Measurements from ENCODE around the gene FAM210A. TPM values are rescaled to one million over a fixed set of nuclear protein-coding genes. Genes with fewer than 3 reads are reported as not detected.

FAM210A gene
- total RNA-seq, 1 donor from 2014 or later: 2.1 TPM

DNA sequence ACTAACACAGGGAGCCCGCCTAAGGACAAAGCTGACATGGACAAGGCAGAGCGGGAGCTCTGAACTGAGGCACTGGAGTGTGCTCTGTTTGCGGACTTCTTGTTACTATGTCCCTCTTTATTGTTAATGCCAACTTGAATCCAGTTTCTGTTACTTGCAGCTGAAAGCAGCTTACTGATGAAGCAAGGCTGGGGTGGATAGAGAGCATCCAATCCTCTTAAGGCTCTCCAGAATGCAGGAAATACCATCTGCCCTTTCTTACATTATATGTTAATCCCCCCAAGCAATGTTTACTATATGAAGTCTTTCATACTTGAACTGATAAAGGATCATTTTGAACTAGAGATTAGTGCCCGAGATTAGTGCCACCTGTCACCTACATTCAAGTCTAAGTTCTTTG lies 9.4 kb downstream of the FAM210A start:
- Histone ChIP-seq H3K9me3 (no peaks in the 10 kb centered on the region), H3K27me3 (no peaks in the 10 kb centered on the region), H3K27ac (no peak overlapping the region), H3K4me3 (no peak overlapping the region), H3K4me1 (no peaks in the 10 kb centered on the region), H3K36me3 (no peaks in the 10 kb centered on the region)
- DNase-seq (ENCODE audit: low spot score in 2 of 2): no peak
- TF ChIP-seq, protein P1, sequence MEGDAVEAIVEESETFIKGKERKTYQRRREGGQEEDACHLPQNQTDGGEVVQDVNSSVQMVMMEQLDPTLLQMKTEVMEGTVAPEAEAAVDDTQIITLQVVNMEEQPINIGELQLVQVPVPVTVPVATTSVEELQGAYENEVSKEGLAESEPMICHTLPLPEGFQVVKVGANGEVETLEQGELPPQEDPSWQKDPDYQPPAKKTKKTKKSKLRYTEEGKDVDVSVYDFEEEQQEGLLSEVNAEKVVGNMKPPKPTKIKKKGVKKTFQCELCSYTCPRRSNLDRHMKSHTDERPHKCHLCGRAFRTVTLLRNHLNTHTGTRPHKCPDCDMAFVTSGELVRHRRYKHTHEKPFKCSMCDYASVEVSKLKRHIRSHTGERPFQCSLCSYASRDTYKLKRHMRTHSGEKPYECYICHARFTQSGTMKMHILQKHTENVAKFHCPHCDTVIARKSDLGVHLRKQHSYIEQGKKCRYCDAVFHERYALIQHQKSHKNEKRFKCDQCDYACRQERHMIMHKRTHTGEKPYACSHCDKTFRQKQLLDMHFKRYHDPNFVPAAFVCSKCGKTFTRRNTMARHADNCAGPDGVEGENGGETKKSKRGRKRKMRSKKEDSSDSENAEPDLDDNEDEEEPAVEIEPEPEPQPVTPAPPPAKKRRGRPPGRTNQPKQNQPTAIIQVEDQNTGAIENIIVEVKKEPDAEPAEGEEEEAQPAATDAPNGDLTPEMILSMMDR (IDR thresholded peaks at IDR 0.05): no peak
- intact Hi-C loops (cut with DNase I): no loop called here

DNA sequence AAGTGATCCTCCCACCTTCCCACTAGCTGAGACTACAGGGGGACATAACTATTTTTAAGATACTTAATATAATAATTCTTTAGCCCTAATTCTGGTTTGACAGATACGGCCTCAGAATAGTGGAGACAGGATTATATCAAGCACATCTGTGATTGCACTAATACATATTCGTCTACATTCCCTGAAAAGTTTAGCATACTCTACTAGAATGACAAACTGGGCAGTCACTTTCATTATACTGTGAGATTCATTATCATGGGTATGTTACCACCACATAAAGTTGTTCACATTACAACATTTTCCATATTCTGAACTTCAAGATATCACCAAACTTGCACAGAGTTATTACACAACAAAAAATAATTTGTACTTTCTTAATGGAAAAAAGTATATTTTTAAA lies 11.0 kb downstream of the FAM210A start:
- Histone ChIP-seq H3K27me3 (no peaks in the 10 kb centered on the region), H3K36me3 (no peaks in the 10 kb centered on the region), H3K4me1 (no peaks in the 10 kb centered on the region), H3K4me3 (no peak overlapping the region), H3K9me3 (no peaks in the 10 kb centered on the region), H3K27ac (no peak overlapping the region)
- DNase-seq (ENCODE audit: low spot score in 2 of 2): no peak
- intact Hi-C loops (cut with DNase I): no loop called here
- TF ChIP-seq, protein P1 (IDR thresholded peaks at IDR 0.05): no peak

DNA sequence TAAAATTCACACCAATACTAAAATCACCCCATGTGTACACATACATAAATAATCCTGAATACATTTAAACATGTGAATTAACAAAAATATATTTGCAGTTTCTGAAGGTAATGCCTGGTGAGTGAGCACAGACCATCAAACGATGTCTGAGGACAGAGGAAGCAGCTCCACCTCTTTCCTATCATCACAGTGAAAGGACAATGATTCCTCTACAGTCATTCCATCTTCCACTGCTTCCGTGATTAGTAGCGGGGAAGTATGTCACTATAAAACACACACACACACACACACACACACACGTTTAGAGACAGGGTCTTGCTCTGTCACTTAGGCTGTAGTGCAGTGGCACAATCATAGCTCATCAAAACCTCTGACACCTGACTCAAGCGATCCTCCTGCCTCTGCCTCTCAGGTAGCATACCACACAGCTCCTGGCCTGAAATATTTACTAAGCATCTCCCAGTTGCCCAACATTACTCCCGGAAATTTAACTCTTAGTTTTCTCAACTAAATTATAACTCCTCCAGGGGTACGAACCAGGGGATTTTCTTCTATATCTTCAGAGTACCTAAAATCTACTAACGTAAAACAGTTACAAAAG lies 12.8 kb downstream of the FAM210A start:
- Histone ChIP-seq H3K4me1 (no peaks in the 10 kb centered on the region), H3K36me3 (no peaks in the 10 kb centered on the region), H3K27me3 (no peaks in the 10 kb centered on the region), H3K4me3 (no peak overlapping the region), H3K9me3 (no peaks in the 10 kb centered on the region), H3K27ac (no peak overlapping the region)
- TF ChIP-seq, protein P1 (IDR thresholded peaks at IDR 0.05): no peak
- DNase-seq (ENCODE audit: low spot score in 2 of 2): no peak
- intact Hi-C loops (cut with DNase I): no loop called here

DNA sequence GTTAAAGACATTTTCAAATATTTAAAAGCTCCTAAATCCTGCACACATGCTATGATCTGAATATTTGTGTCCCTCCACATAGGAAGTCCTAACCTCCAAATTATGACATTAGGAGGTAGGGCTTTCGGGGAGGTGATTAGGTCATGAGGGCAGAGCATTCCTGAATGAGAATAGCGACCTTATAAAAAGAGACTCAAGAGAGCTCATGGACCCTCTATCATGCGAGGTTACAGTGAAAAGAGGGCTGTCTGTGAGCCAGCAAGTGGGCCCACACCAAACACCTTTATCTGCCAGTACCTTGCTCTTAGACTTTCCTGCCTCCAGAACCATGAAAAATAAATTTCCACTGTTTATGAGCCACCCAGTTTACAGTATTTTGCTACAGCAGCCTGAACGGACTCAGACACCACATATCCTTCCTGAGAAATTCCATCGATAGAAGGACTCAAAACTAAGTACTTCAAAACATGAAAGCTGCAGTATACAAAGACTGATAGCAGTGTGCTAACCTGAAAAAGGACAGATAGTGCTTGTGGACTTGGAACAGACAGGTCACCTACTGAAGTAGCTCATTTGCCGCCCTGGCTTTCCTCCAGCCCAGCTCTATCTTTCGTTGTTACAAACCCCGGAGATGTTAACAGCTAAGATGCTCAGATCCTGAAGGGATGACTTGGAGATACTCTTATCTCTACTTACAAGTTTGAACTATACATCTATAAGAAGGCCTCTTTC lies 13.8 kb downstream of the FAM210A start:
- H3K36me3 ChIP-seq: no peaks in the 10 kb centered on the region

DNA sequence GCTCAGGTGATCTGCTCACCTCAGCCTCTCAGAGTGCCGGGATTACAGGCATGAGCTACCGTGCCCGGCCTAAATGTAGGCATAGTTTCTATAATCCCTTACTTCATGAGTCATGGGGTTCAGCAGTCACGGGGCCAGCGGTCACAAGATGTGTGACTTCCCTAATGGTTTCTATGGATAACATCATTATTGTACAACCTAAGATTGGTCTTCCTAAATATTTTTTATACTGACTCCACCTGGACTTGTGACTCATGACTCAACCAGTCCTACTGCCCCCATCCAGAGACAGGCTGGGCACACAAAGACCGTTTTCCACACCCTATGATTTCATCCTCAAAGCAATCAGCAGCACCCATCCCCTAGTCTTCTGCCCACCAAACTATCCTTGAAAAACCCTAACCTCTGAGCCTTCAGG lies 15.9 kb downstream of the FAM210A start:
- Histone ChIP-seq H3K27ac (no peak overlapping the region), H3K4me1 (no peaks in the 10 kb centered on the region), H3K27me3 (no peaks in the 10 kb centered on the region), H3K4me3 (no peak overlapping the region), H3K36me3 (no peaks in the 10 kb centered on the region), H3K9me3 (no peaks in the 10 kb centered on the region)
- no peak for DNase-seq (ENCODE audit: low spot score in 2 of 2)
- TF ChIP-seq, protein P1 (IDR thresholded peaks at IDR 0.05): no peak
- intact Hi-C loops (cut with DNase I): no loop called here

More for the DNA sequence above, 13.8 kb downstream of the FAM210A start:
- TF ChIP-seq, protein P1 (IDR thresholded peaks at IDR 0.05): no peak
- no peak for DNase-seq (ENCODE audit: low spot score in 2 of 2)
- Histone ChIP-seq H3K27ac (no peak overlapping the region), H3K4me3 (no peak overlapping the region), H3K4me1 (no peaks in the 10 kb centered on the region), H3K9me3 (no peaks in the 10 kb centered on the region), H3K27me3 (no peaks in the 10 kb centered on the region)
- intact Hi-C loops (cut with DNase I): no loop called here

All from ascending aorta (tissue), 2 donors.